ENCODE results near the gene ZNF573. TPM values are rescaled to one million over a fixed set of nuclear protein-coding genes. Genes with fewer than 3 reads are reported as not detected.

Gene ZNF573
- total and polyA plus RNA-seq, 2 donors: 4.4 to 25.7 TPM

DNA sequence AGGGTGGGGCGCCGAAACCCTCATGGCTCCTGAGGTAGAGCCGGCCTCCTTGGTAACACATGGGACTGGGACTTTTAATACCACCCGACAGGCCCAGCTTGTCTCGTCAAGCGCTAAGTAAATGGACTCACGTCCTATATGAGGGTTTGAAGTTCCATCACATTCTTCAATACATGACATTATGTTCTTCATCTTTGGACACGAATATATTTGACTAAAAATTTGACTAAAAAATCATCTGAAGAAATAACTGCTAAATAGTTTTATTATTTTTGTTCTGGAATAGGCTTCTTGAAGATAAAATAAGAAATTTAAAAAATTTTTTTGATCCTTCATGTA, 59.5 kb downstream of the ZNF573 start:
- Histone ChIP-seq H3K27ac (ENCODE audit: low read depth) (no peak overlapping the region), H3K4me3 (ENCODE audit: low read depth, low read length) (peak overlapping the region; percentile 75), H3K36me3 (ENCODE audit: insufficient read depth) (no peaks in the 10 kb centered on the region), H3K4me1 (ENCODE audit: insufficient read depth) (no peaks in the 10 kb centered on the region)
- DNase-seq (ENCODE audit: extremely low spot score): no peak
- 10% methylated on average over 8 of the region's 8 CpGs for WGBS

DNA sequence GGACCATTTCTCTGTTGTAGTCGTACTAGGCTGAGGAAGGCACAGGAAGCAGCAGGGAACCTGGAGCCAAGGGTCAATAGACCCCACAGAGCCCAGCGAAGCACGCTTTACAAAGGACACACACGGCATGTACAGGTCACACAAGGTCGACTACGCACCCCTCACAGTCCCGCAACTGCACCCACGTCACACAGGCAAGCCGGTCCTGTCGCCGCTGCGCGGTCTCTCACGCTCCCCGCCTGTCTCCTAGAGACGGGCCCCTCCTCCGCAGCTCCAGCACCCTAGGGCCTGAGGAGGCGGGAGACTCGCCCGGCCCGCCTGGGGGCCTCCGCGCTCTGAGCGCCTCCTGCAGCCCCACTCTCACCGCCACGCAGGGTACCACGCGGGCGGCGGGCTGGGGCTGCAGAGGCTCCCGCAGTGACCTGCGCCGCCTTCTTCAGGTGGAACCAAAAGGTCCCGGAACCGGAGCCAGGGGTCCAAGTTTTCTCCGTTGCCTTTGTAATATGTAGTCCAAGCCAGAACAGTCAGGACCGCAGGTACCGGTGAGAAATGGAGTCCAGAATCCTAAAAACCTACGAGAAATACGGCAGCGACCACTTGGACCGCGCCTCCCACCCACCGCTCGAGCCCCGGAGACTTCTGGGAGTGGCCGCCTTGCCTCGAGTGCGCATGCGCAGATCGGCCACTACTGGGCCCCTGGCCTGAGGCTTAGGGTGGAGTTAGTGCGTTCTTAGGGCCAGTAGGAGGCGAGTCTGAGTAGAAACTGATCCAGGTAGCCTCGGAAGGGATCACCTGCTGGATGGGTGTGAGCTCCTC, 60.1 kb downstream of the ZNF573 start, which contains the start of gene ZNF607:
Gene ZNF607, minus strand, starts transcription at position 651 of the 816 bp plus-strand sequence. CDS start 8,143 bp downstream, outside the sequence.
- peak; percentile 85 for DNase-seq (ENCODE audit: extremely low spot score)
- peak within 1 kb of the TSS; percentile 24 for H3K27ac ChIP-seq (ENCODE audit: low read depth)
- under 1% methylated on average over 54 of the region's 54 CpGs for whole genome bisulfite sequencing
- no peaks in the 10 kb centered on the region for H3K36me3 ChIP-seq (ENCODE audit: insufficient read depth)
- no peaks in the 10 kb centered on the region for H3K4me1 ChIP-seq (ENCODE audit: insufficient read depth)
- H3K4me3 ChIP-seq (ENCODE audit: low read depth, low read length): peak within 1 kb of the TSS; percentile 75

DNA sequence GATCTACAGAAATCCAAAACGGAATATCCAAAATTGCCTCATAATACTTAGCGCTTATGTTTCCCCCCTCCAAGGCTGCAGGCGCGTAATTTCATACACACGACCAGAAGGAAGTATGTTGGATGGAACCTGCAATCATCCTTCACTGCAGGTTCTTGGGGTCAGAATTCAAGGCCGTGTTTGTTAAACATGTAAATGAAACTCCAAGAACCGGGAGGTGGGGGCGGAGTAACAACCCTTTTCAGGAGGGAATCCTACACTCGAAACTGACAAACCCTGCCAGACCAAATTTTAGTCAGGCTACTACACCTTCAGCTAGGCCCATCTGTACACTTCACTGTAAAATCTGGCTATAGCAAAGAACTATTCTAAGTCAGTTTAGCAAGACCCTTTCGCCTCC, 61.1 kb downstream of the ZNF573 start:
- DNase-seq (ENCODE audit: extremely low spot score): no peak
- Histone ChIP-seq H3K4me3 (ENCODE audit: low read depth, low read length) (peak overlapping the region; percentile 75), H3K4me1 (ENCODE audit: insufficient read depth) (no peaks in the 10 kb centered on the region), H3K36me3 (ENCODE audit: insufficient read depth) (peaks cover under 1% of the 10 kb centered on the region), H3K27ac (ENCODE audit: low read depth) (no peak overlapping the region)
- 45% methylated on average over 10 of the region's 10 CpGs for WGBS

DNA sequence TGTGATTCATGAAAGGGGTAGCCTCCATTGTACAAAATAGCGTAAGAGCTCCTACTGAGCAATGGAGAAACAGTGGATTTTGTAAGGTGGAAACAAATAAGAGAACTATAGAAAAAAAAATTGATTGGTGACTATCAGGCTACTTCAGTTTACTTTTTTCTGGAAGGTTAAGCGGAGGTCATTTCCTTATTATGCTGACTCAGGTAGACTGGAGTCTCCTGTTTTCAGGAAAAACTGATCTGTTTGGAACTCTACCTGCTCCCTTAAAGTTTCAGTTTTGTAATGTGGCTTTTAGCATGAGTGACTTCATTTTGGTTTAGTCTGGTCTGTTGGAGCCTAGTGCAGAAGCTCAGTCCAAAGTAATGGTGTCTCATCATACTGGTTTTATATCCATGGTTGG, 63.2 kb downstream of the ZNF573 start:
- WGBS: 95% methylated on average over 2 of the region's 2 CpGs
- peaks cover 2% of the 10 kb centered on the region for H3K36me3 ChIP-seq (ENCODE audit: insufficient read depth)
- DNase-seq (ENCODE audit: extremely low spot score): no peak
- H3K27ac ChIP-seq (ENCODE audit: low read depth): no peak overlapping the region
- H3K4me1 ChIP-seq (ENCODE audit: insufficient read depth): no peaks in the 10 kb centered on the region
- H3K4me3 ChIP-seq (ENCODE audit: low read depth, low read length): no peak overlapping the region

DNA sequence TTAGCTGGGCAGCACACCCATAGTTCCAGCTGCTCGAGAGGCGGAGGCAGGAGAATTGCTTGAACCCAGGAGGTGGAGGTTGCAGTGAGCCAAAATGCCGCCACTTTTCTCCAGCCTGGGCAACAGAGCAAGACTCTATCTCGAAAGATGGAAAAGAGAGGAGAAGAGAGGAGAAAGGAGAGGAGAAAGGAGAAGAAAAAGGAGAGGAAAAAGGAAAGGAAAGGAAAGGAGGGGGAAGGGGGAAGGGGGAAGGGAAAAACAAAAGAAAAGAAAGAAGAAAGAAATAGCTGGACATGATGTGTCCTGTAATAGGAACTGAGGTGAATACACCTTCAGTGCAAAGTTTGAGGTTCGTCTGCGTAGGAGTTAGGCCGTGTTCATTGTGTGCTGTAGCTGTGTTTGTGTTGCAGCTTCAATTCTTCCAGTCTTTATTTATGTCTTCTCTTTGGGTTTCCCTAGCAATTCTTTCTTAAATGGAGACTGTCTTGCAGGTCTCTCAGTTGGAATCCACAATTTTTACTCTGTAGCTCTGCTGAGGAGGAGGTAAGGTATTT, 73.3 kb downstream of the ZNF573 start:
- 94% methylated on average over 7 of the region's 7 CpGs for WGBS
- DNase-seq (ENCODE audit: extremely low spot score): no peak
- H3K4me3 ChIP-seq (ENCODE audit: low read depth, low read length): no peak overlapping the region
- no peak overlapping the region for H3K27ac ChIP-seq (ENCODE audit: low read depth)
- no peaks in the 10 kb centered on the region for H3K4me1 ChIP-seq (ENCODE audit: insufficient read depth)
- H3K36me3 ChIP-seq (ENCODE audit: insufficient read depth): peaks cover 6% of the 10 kb centered on the region

DNA sequence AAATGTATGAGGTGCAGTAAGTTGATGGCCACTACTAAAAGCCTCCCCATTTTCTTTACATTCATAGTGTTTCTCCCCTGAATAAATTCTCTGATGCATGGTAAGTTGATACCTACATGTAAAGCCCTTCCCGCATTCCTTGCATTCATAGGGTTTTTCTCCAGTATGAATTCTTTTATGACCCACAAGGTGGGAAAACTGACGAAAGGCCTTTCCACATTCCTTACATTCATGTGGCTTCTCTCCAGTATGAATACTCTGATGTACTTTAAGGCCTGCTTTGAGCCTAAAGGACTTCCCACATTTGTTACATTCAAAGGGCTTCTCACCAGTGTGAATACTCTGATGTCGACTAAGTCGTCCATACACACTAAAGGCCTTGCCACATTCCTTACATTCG, 80.3 kb downstream of the ZNF573 start:
- no peak overlapping the region for H3K4me3 ChIP-seq (ENCODE audit: low read depth, low read length)

DNA sequence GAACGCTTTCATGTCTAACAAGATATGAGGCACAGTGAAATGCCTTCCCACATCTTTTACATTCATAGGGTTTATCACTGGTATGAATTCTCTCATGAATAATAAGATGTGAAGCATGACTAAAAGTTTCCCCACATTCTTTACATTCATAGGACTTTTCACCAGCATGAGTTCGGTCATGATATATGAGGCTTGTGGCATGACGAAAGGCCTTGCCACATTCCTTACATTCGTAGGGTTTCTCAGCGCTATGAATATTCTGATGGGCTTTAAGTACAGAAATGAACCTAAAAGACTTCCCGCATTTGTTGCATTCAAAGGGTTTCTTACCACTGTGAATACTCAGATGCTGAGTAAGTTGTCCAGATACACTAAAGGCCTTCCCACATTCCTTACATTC, 81.2 kb downstream of the ZNF573 start:
- no peak for DNase-seq (ENCODE audit: extremely low spot score)
- Histone ChIP-seq H3K36me3 (ENCODE audit: insufficient read depth) (peaks cover 7% of the 10 kb centered on the region), H3K27ac (ENCODE audit: low read depth) (no peak overlapping the region), H3K4me1 (ENCODE audit: insufficient read depth) (no peaks in the 10 kb centered on the region), H3K4me3 (ENCODE audit: low read depth, low read length) (no peak overlapping the region)
- 91% methylated on average over 6 of the region's 6 CpGs for WGBS

More for the DNA sequence above, 80.3 kb downstream of the ZNF573 start:
- DNase-seq (ENCODE audit: extremely low spot score): no peak
- Histone ChIP-seq H3K4me1 (ENCODE audit: insufficient read depth) (no peaks in the 10 kb centered on the region), H3K27ac (ENCODE audit: low read depth) (no peak overlapping the region), H3K36me3 (ENCODE audit: insufficient read depth) (peaks cover 7% of the 10 kb centered on the region)
- 85% methylated on average over 5 of the region's 5 CpGs for WGBS

DNA sequence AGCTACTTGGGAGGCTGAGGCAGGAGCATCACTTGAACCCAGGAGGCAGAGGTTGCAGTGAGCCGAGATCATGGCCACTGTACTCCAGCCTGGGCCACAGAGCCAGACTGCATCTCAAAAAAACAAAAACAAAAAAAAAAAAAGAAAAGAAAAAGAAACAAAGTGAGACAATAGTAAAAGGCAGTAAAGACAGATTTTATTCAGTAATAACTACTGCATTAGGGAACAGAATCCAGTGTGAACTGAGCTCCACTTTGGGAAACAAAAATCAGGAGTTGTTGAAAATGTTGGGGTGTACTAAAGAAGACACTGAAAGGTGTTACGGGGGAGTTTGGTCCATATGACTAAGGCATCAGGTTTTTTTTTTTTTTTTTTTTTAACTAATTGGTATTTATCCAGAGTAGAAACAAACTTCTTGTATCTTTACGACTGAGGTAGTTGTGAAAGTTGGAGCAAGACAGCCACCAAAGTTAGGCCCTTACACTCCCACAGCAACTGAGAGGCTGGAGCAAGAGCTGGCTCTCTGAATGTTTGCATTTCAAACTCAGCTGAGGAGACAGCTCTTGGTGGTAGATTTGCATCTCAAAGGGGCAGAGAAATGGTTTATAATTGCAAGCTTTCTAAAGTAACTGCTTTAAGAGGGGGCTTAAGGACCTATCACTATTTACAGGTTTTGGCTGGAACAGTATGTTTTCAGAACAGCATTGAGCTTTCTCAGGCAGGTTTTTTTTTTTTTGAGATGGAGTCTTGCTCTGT, 84.1 kb downstream of the ZNF573 start:
- H3K36me3 ChIP-seq (ENCODE audit: insufficient read depth): peaks cover 7% of the 10 kb centered on the region

DNA sequence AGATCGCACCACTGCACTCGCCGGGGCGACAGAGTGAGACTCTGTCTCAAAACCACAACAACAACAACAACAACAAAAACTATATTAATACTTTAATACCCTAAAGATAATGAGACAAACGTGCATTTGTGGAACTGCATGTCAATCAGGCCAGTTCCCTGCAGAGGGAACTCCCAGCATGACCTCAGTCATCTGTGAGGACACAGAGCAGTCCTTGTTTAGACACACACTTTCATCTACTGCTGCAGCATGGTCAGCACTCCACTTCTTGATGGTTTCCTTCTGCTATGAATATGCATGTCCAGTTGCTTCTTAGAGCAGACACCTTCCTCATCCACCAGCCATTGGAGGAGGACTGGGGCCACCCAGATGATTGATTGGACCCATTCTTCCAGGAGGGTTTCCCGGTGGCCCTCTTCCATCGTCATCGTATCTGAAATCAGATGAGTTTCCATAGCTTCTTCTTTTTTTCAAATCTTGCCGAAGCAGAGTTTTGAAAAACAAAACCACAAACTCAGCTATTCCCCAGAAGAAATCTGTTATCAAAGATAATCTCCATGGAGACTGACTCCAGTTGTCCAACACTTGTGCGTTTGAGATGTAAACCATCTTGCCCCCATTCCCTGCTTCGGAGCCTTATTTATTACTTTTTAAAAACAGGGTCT, 86.3 kb downstream of the ZNF573 start:
- no peaks in the 10 kb centered on the region for H3K4me1 ChIP-seq (ENCODE audit: insufficient read depth)
- no peaks in the 10 kb centered on the region for H3K36me3 ChIP-seq (ENCODE audit: insufficient read depth)
- WGBS: 45% methylated on average over 11 of the region's 11 CpGs
- H3K4me3 ChIP-seq (ENCODE audit: low read depth, low read length): no peak overlapping the region
- no peak for DNase-seq (ENCODE audit: extremely low spot score)
- no peak overlapping the region for H3K27ac ChIP-seq (ENCODE audit: low read depth)

More for the DNA sequence above, 84.1 kb downstream of the ZNF573 start:
- 75% methylated on average over 3 of the region's 3 CpGs for WGBS
- DNase-seq (ENCODE audit: extremely low spot score): no peak
- Histone ChIP-seq H3K4me1 (ENCODE audit: insufficient read depth) (no peaks in the 10 kb centered on the region), H3K27ac (ENCODE audit: low read depth) (no peak overlapping the region), H3K4me3 (ENCODE audit: low read depth, low read length) (no peak overlapping the region)

DNA sequence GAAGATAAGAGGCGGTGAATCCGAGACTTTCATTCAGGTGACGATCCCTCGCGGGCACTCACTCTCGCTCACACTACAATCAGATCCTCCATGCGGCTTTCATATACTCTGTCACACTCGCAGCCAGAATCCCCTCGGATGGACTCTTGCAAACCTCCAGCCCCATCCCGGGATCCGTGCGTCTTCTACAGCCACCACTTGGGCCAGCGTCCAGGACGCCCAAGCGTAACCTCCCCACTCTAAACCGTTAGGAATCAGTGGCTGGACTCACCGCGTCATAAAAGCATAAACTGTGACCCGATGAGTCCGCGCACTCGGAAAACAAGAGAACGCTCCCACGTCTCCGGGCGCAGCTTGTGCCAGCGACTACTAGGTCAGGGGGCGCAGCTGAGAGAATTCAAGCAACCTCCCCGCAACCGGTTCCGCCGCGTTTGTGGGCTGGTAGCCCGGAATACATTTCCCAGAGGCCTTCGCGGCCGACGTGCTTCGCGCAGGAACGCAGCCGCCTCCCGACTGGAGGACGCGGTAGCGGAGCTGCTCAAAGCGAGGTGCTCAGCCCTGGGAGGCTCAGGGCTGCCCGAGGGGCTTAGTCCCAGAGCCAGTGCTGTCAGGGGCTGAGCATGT, 87.4 kb downstream of the ZNF573 start:
- peak; percentile 84 for DNase-seq (ENCODE audit: extremely low spot score)
- Histone ChIP-seq H3K36me3 (ENCODE audit: insufficient read depth) (no peaks in the 10 kb centered on the region), H3K4me1 (ENCODE audit: insufficient read depth) (no peaks in the 10 kb centered on the region), H3K4me3 (ENCODE audit: low read depth, low read length) (peak overlapping the region; percentile 49), H3K27ac (ENCODE audit: low read depth) (peak overlapping the region; percentile 49)
- under 1% methylated on average over 48 of the region's 48 CpGs for WGBS

Data from urinary bladder (tissue), 4 donors.